GM18502 (cell line): ENCODE data around the gene CYP2J2.
"Not testable (repeated sequence)": the region's sequence is repeated elsewhere in the genome, so short reads cannot be mapped to it uniquely, and the experiment has no call there.

Source experiments
- ATAC-seq: cut with Tn5 transposase; IDR thresholded peaks from one replicate; pipeline ENCODE4 v1.9.1; 2021; ENCODE audit warnings: mild to moderate bottlenecking; ENCODE audit not compliant: unreplicated experiment, poor library complexity

Gene CYP2J2

GRCh38 chr1:59926381-59927123 lies at the start of gene CYP2J2:
TSS of gene CYP2J2 (minus strand) at chr1:59926773. CDS start at chr1:59926746, 27 bp downstream.
- peak; percentile 86 for ATAC-seq

- no peak for ATAC-seq
These were observed 47.1 kb upstream of the CYP2J2 start for GRCh38 chr1:59973719-59974118.

GRCh38 chr1:59972216-59972927 lies 45.8 kb upstream of the CYP2J2 start:
- ATAC-seq = no peak

GRCh38 chr1:59971464-59971911 lies 44.9 kb upstream of the CYP2J2 start:
- ATAC-seq = peak; percentile 78

DNA sequence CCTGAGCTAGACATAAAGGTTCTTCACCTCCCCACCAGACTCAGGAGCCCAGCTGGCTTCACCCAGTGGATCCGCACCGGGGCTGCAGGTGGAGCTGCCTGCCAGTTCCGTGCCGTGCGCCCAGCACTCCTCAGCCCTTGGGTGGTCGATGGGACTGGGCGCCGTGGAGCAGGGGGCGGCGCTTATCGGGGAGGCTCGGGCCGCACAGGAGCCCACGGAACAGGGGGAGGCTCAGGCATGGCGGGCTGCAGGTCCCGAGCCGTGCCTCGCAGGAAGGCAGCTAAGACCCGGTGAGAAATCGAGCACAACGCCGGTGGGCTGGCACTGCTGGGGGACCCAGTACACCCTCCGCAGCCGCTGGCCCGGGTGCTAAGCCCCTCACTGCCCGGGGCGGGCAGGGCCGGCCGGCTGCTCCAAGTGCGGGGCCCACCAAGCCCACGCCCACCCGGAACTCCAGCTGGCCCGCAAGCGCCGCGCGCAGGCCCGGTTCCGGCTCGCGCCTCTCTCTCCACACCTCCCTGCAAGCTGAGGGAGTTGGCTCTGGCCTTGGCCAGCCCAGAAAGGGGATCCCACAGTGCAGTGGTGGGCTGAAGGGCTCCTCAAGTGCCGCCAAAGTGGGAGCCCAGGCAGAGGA lies 43.1 kb upstream of the CYP2J2 start:
- ATAC-seq = not testable (repeated sequence)

DNA sequence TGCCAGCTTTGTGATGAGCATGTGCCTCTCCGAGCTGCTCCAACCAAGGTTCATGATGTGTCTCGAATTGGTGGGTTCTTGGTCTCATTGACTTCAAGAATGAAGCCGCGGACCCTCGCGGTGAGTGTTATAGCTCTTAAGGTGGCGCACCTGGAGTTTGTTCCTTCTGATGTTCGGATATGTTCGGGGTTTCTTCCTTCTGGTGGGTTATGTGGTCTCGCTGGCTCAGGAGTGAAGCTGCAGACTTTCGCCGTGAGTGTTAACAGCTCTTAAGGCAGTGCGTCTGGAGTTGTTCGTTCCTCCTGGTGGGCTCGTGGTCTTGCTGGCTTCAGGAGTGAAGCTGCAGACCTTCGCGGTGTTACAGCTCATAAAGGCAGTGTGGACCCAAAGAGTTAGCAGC lies 42.2 kb upstream of the CYP2J2 start:
- not testable (repeated sequence) for ATAC-seq

GRCh38 chr1:59967780-59968179 lies 41.2 kb upstream of the CYP2J2 start:
- no peak for ATAC-seq

GRCh38 chr1:59967141-59967697 lies 40.6 kb upstream of the CYP2J2 start:
- ATAC-seq = no peak

- no peak for ATAC-seq
These were observed 25.5 kb upstream of the CYP2J2 start for GRCh38 chr1:59952065-59952464.

GRCh38 chr1:59949648-59950047 lies 23.1 kb upstream of the CYP2J2 start:
- no peak for ATAC-seq

DNA sequence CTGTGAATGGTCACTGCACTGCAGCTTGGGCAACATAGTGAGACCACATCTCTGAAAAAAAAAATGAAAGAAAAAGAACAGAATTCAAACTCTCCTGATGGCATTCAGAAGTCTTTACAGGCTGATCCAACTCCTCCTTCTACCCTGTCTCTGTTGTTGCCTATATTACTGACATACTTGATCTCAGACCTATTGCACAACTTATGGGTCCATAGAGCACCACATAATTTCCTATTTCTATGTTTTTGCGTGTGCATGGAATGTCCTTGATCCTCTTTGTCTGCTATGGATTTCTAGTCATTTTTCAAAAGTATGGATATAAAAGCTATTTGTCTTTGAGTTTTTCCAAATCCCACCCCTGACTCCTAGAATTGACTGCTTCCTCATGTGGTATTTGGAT lies 22.4 kb upstream of the CYP2J2 start:
- no peak for ATAC-seq

DNA sequence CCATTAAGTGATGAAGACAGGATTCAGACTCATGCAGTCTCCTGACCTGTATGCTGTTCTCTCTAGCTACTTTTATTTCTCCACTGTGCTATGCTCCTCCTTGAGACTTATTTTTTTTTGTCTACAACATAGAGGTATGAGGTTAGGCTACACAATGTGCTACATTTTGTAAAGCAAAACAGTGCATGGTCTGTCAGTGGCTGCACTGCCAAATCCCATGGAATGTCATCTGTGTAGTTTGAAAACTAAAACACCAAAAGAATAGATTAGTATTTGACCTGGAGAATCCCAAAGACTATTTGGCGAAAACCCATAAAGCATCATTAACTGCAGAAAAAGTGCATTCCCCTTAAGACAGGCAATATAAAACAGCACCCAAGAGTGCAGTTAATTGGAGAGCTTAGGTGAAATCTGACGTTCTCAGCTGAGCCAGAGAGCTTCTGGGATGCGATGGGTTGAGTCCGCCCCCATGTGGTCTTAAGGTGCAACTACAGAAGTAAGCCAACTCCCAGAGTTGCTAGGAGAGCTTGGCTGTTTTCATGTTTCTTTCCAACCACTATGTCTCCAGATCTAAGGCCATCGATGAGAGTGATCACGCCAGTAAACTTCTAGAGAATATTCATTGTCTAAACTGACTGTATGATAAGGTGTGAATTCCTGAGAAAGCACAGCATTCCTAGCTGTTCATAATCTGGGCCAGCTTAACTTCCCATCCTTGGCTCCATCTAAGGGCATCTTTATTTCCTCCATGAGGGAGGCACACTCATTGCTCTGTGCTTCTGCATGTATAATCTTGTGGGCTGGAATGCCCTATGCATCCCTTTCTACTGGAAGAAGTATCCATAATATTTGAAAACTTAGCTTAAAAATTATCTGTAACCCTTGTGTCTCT lies 20.7 kb upstream of the CYP2J2 start:
- peak; percentile 96 for ATAC-seq

DNA sequence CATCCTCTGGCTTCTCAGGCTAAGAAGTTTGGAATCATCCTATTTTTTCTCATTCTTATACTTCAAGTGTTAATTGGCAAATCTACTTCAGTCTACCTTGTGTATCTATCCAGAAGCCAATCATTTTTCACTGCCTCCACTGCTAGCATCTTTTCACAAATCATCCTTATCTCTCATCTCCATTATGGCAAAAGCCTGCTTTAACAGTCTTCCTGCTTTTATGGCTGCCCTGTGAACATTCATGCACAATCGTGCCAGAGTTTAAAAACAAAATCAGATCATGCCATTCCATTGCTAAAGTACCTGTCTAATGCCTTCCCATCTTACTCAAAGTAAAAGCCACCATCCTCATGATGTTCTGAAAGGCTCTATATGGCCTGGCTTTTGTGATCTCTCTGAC lies 19.2 kb upstream of the CYP2J2 start:
- ATAC-seq = no peak

- no peak for ATAC-seq
These were observed 12.8 kb upstream of the CYP2J2 start for GRCh38 chr1:59939393-59939792.

- no peak for ATAC-seq
These were observed 11.2 kb upstream of the CYP2J2 start for GRCh38 chr1:59937636-59938210.

DNA sequence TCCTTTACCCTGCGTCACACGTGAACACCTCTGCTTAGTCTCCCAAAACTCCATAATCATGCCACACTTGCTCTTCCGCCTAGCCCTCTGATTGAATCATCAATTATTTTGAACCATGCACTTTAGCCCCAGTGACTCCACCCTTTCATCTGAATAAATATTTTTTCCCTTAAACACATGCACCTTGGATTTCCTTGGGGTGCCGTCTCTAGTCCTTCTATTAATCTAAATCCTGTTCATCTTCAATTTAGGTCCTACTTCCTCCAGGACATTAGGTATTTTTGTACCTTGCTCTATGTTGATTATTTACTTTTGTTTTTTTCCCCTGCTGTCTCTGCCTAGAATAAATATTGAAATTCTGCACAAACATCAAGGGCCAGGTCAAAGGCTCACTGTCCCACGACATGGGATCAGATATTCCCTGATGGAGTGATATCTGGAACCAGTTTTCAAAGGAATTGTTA lies 9.8 kb upstream of the CYP2J2 start:
- ATAC-seq = no peak

GRCh38 chr1:59928996-59929395 lies 2.4 kb upstream of the CYP2J2 start:
- no peak for ATAC-seq

DNA sequence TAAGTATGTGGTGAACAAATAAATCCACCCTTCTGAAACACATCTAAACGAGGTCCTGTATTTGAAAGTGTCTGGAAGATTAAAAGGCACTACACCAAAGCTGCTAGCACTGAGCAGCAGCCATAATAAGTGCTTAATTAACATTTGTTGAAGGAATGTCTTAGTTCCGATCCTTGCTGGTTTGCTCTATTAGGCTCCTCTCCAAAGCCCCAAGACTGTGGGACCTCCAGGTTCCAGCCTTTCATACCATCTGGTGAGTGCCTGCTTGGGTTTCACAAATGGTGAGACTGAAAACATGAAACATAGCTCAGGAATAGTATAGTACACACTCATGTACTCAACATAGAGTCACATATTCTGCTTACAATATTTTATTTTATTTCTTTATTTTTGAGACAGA lies 640 bp upstream of the CYP2J2 start:
- no peak for ATAC-seq

DNA sequence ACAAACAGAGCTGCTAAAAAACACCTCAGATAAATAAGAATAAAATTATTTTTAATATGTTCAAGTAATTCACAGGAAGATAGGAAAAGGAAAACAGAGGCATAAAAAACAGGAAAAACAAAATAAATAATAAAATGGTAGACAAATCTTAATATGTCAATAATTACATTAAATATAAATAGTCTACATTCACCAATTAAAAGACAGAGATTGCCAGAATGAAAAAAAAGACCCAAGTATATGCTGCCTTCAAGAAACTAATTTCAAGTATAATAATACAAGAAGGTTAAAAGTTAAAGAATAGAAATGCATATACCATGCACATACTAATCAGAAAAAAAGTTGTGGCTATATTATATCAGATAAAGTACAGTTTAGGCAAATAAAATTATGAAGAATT lies 1.9 kb downstream of the CYP2J2 start:
- no peak for ATAC-seq
